ENCODE data around the gene TNFSF9.
A peak's percentile ranks its signal among the peaks of the same experiment; 100 is the strongest.

- TF ChIP-seq CTCF (IDR thresholded peaks at IDR 0.05), result peak; percentile 24; the same call in 2 of the 3 replicates
- TF ChIP-seq SMC3 (IDR thresholded peaks at IDR 0.05), result no peak
- no peak for TF ChIP-seq JUN (IDR thresholded peaks at IDR 0.05)
- TF ChIP-seq BHLHE40 (IDR thresholded peaks at IDR 0.05; ENCODE audit: low read depth, low read length), result no peak
- no peak for TF ChIP-seq PHF8 (IDR thresholded peaks at IDR 0.05; ENCODE audit: borderline replicate concordance, low read depth)
- TF ChIP-seq POLR2A (IDR thresholded peaks at IDR 0.05; ENCODE audit: low read length), result 0 out of 2 replicates have a peak, but pooled peaks have one; percentile 13
- no peak for TF ChIP-seq NR3C1 (IDR thresholded peaks at IDR 0.05)
- no peak for TF ChIP-seq USF2 (IDR thresholded peaks at IDR 0.05)
- no peak for TF ChIP-seq EP300 (IDR thresholded peaks at IDR 0.05)
Observed at GRCh38 chr19:6551607-6552450, 21.0 kb downstream of the TNFSF9 start.
